Vagina (tissue), 2 donors: Measurements from ENCODE around the gene XPOT.

Experiments
- POLR2A ChIP-seq, 2 donors: fragments of 450-650 bp; IDR thresholded peaks; one replicate each; pipeline ENCODE4 v1.6.1; 2017; ENCODE audit warnings: antibody characterized with exemption in 2 of 2, mild to moderate bottlenecking in 2 of 2, moderate library complexity in 2 of 2
- POLR2AphosphoS5 ChIP-seq, 2 donors: sonication (generic); formaldehyde crosslinking; IDR thresholded peaks; one replicate each; pipeline ENCODE4 v1.9.0; 2017; ENCODE audit warnings: antibody characterized with exemption in 2 of 2, mild to moderate bottlenecking in 2 of 2, low read depth in 1 of 2; ENCODE audit not compliant: insufficient read depth in 1 of 2
- TF ChIP-seq, protein P1 (sequence below), 3 experiments: fragments of 450-650 bp in 2 of 3; fragments of 200-600 bp in 1 of 3; sonication (generic) in 1 of 3; IDR thresholded peaks; one replicate each; pipeline ENCODE4 v1.5.1; 2017 to 2019; ENCODE audit warnings: antibody characterized with exemption in 3 of 3, mild to moderate bottlenecking in 2 of 3, moderate library complexity in 2 of 3

DNA sequence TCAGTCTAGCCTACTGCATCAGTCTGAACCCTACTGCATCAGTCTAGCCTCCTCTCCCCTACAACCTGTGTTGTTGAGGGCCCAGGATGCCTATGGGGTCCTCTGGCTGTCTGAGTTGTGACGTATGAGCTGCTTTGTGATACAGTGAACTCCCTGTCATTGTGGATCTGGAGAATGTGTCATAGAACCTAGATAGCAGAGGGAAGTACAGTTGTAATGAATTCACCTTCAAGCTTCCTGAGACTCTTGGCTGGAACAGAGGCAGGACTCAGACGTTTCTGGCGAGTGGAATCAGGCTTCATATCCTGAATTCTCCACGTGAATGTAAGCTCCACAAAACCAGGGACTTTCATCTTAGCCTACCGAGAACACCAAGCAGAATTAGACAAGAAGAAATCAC is 64.8 kb downstream of the XPOT start:
- TF ChIP-seq POLR2AphosphoS5 (IDR thresholded peaks at IDR 0.05; ENCODE audit: insufficient read depth in 1 of 2, low read depth in 1 of 2) (no peak), POLR2A (IDR thresholded peaks at IDR 0.05) (no peak)
- TF ChIP-seq, protein P1, sequence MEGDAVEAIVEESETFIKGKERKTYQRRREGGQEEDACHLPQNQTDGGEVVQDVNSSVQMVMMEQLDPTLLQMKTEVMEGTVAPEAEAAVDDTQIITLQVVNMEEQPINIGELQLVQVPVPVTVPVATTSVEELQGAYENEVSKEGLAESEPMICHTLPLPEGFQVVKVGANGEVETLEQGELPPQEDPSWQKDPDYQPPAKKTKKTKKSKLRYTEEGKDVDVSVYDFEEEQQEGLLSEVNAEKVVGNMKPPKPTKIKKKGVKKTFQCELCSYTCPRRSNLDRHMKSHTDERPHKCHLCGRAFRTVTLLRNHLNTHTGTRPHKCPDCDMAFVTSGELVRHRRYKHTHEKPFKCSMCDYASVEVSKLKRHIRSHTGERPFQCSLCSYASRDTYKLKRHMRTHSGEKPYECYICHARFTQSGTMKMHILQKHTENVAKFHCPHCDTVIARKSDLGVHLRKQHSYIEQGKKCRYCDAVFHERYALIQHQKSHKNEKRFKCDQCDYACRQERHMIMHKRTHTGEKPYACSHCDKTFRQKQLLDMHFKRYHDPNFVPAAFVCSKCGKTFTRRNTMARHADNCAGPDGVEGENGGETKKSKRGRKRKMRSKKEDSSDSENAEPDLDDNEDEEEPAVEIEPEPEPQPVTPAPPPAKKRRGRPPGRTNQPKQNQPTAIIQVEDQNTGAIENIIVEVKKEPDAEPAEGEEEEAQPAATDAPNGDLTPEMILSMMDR (IDR thresholded peaks at IDR 0.05) = no peak
